Measurements from ENCODE around the gene LTA4H.

LTA4H gene

GRCh38 chr12:96039516-96039915, 4.1 kb upstream of the LTA4H start:
- Histone ChIP-seq H3K9me3 (ENCODE audit: insufficient read depth, low read depth, low read length) (no peaks in the 10 kb centered on the region), H3K36me3 (ENCODE audit: insufficient read depth, low read length) (no peaks in the 10 kb centered on the region), H3K27me3 (ENCODE audit: insufficient read depth, low read length, poor library complexity, severe bottlenecking) (no peaks in the 10 kb centered on the region), H4K20me1 (ENCODE audit: insufficient read depth, low read length, poor library complexity, severe bottlenecking) (peaks cover 5% of the 10 kb centered on the region), H3K79me2 (ENCODE audit: insufficient read depth, low read length) (peaks cover 6% of the 10 kb centered on the region; the same call in 1 of the 2 replicates), H2AFZ (ENCODE audit: low read length) (no peak overlapping the region), H3K4me2 (ENCODE audit: low read depth, low read length, poor library complexity, severe bottlenecking) (no peak overlapping the region), H3K9me2 (replicated peaks; ENCODE audit: low read depth, low read length) (no peaks in the 10 kb centered on the region), H3K4me3 (ENCODE audit: low read length, poor library complexity, severe bottlenecking) (no peak overlapping the region), H3K4me1 (ENCODE audit: insufficient read depth, low read length, poor library complexity, severe bottlenecking) (peaks cover 15% of the 10 kb centered on the region), H3F3A (ENCODE audit: low read depth) (no peaks in the 10 kb centered on the region), H3K9ac (ENCODE audit: low read depth, low read length, poor library complexity, severe bottlenecking) (no peak overlapping the region)
- TF ChIP-seq CTCF (conservative IDR thresholded peaks at IDR 0.05; ENCODE audit: low read length) (no peak), EZH2phosphoT487 (IDR thresholded peaks at IDR 0.05; ENCODE audit: borderline replicate concordance) (no peak)

- Histone ChIP-seq H3K27me3 (ENCODE audit: insufficient read depth, low read length, poor library complexity, severe bottlenecking) (no peaks in the 10 kb centered on the region), H3K4me1 (ENCODE audit: insufficient read depth, low read length, poor library complexity, severe bottlenecking) (peaks cover 30% of the 10 kb centered on the region), H4K20me1 (ENCODE audit: insufficient read depth, low read length, poor library complexity, severe bottlenecking) (peaks cover 8% of the 10 kb centered on the region), H3K36me3 (ENCODE audit: insufficient read depth, low read length) (no peaks in the 10 kb centered on the region), H3K9me2 (replicated peaks; ENCODE audit: low read depth, low read length) (no peaks in the 10 kb centered on the region), H3K9me3 (ENCODE audit: insufficient read depth, low read depth, low read length) (no peaks in the 10 kb centered on the region), H3F3A (ENCODE audit: low read depth) (no peaks in the 10 kb centered on the region), H3K79me2 (ENCODE audit: insufficient read depth, low read length) (peaks cover 24% of the 10 kb centered on the region; the same call in 1 of the 2 replicates), H3K9ac (ENCODE audit: low read depth, low read length, poor library complexity, severe bottlenecking) (no peak overlapping the region), H2AFZ (ENCODE audit: low read length) (no peak overlapping the region), H3K4me3 (ENCODE audit: low read length, poor library complexity, severe bottlenecking) (no peak overlapping the region), H3K4me2 (ENCODE audit: low read depth, low read length, poor library complexity, severe bottlenecking) (peak overlapping the region; percentile 75)
- TF ChIP-seq CTCF (conservative IDR thresholded peaks at IDR 0.05; ENCODE audit: low read length) (no peak), EZH2phosphoT487 (IDR thresholded peaks at IDR 0.05; ENCODE audit: borderline replicate concordance) (no peak)
Measured at GRCh38 chr12:96036765-96037455, 1.5 kb upstream of the LTA4H start.

GRCh38 chr12:96034621-96035282, 635 bp downstream of the LTA4H start:
- Histone ChIP-seq H3K79me2 (ENCODE audit: insufficient read depth, low read length) (peaks cover 28% of the 10 kb centered on the region), H3K4me1 (ENCODE audit: insufficient read depth, low read length, poor library complexity, severe bottlenecking) (peaks cover 33% of the 10 kb centered on the region), H4K20me1 (ENCODE audit: insufficient read depth, low read length, poor library complexity, severe bottlenecking) (peaks cover 8% of the 10 kb centered on the region), H3K4me3 (ENCODE audit: low read length, poor library complexity, severe bottlenecking) (peak overlapping the region; percentile 92), H3K9ac (ENCODE audit: low read depth, low read length, poor library complexity, severe bottlenecking) (peak overlapping the region; percentile 78), H2AFZ (ENCODE audit: low read length) (peak overlapping the region; percentile 92), H3K27me3 (ENCODE audit: insufficient read depth, low read length, poor library complexity, severe bottlenecking) (no peaks in the 10 kb centered on the region), H3K9me2 (replicated peaks; ENCODE audit: low read depth, low read length) (no peaks in the 10 kb centered on the region), H3K9me3 (ENCODE audit: insufficient read depth, low read depth, low read length) (no peaks in the 10 kb centered on the region), H3K36me3 (ENCODE audit: insufficient read depth, low read length) (no peaks in the 10 kb centered on the region), H3F3A (ENCODE audit: low read depth) (no peaks in the 10 kb centered on the region), H3K4me2 (ENCODE audit: low read depth, low read length, poor library complexity, severe bottlenecking) (peak overlapping the region; percentile 87)
- TF ChIP-seq EZH2phosphoT487 (IDR thresholded peaks at IDR 0.05; ENCODE audit: borderline replicate concordance) = no peak

Data from Loucy (cell line).